ENCODE data around the gene FBLN5.
"Not testable (repeated sequence)": the region's sequence is repeated elsewhere in the genome, so short reads cannot be mapped to it uniquely, and the experiment has no call there.

Gene FBLN5

DNA sequence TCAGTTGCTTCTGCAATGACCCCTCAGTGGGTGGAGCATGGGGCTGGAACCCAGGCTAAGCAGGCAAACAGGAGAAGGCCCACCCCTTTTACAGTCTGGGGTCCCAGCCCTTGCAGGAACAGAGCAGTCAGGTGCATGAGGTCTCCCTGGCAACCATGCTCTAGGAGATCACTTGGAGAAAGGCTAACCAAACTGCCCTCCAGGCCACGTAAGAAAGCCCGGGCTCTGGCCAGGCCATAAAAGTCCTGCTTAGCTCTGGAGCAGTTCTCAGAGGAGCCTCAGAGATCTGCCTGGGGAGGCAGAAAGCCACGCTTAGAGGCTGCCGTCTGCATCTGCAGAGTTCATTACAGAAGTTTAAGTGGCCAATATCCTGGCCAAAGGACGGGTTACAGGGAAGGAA lies 65.1 kb downstream of the FBLN5 start:
- DNase-seq = no peak

DNA sequence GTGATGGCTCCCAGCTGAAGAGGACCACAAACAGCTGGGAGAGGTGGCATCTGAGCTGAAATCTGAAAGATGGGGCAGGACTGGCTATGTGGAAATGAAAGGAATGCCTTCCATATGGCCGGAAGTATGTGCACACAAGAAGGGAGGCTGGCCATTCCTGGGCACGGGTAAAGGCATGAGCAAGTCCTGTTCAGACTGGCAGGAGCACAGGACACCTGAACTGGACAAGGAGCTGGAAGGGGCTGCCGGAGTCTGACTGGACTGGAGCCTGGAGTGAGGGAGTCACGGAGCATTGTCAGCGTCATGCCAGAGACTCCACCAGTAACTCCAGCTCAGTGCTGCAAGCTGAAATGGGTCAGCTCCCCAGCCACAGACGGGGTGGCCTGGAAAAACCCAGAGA lies 68.3 kb downstream of the FBLN5 start:
- DNase-seq = no peak

DNA sequence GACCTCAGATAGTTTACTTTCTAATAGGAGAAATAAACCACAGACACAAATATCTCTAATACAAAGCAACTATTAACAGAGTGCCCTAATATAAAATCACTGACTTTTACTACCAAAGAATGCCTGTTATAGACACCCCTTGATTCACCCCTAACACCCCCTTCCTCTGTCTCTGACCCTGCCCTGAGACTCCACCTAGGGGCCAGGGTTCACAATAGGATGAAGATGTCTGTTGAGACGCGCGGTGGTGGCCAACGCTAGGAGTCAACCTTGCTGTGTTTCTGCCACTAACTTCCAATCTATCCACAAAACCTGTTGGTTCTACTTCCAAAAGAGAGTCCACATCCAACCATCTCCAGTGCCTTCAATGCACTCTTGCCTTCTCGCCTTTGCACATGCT lies 69.2 kb downstream of the FBLN5 start:
- DNase-seq = no peak

DNA sequence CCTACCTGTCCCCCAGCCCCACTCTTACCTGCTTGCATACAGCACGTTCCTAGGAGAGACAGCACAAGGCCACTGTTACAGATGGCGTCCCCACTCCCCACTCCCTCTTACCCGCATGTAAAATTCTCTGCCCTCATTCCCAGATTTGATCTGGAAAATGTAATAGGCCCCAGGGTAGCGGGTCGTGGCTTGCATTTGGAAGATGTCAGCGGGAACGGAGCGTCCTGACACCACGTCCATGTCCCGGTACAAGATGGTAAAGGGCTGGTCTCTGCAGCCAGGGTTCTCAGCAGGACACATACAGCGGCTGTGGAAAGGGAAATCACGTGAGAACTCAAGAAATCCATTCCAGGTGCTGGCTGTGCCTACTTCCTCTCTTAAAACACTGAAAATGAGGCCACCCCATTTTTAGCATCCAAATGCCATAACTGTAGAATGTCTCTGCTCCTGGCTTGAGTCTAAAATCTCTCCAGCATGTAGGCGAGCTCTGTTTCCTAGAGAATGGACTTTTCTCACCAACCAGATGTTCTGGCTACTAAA lies 70.0 kb downstream of the FBLN5 start:
- no peak for DNase-seq

DNA sequence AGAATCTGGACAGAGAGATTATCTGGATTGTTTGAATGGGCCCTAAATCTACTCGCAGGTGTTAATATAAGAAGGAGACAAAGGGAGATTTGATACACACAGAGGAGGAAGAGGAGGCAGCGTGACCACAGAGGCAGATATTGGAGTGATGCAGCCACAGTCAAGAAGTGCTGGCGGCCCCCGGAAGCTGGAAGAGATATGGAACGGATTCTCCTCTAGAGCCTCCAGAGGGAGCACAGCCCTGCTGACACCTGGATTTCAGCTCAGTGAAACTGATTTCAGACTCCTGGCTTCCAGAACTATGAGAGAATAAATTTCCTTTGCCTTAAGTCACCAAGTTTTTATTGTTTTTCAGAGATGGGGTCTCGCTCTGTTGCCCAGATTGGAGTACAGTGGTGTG lies 71.0 kb downstream of the FBLN5 start:
- no peak for DNase-seq

DNA sequence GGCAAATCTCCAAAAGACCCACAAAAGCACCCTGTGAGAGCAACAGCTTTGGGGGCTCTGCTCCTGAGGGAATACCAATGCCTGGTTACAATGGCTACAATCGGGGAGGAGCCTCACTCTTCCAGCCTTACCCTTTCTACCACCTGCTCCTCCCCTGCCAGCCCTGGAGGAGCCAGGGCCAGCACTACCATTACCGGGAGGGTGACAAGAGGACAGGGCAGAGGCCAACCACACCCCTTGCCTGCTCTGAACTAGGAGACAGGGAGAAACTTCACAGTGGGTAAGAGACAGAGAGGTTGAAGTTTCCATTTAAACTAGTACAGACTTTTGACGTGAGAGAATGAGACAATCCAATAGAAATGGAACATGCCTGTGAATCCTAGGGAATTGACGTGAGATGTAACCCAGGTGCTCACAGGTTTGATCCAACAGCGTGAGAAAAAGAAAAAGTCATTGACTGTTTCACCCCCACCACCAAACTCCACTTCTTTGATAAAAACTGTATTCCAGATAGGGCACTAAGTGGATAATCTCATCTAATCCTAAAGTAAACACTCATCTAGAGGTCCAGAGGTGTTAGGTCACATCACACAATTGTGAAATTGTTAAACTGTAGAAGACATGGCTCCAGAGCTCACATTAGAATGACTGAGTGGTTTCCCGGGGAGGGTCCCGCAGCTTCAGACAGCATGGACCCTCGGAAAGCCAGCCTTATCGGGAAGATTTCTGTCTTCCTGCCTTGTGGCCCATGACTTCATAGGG lies 71.8 kb downstream of the FBLN5 start:
- DNase-seq = no peak

DNA sequence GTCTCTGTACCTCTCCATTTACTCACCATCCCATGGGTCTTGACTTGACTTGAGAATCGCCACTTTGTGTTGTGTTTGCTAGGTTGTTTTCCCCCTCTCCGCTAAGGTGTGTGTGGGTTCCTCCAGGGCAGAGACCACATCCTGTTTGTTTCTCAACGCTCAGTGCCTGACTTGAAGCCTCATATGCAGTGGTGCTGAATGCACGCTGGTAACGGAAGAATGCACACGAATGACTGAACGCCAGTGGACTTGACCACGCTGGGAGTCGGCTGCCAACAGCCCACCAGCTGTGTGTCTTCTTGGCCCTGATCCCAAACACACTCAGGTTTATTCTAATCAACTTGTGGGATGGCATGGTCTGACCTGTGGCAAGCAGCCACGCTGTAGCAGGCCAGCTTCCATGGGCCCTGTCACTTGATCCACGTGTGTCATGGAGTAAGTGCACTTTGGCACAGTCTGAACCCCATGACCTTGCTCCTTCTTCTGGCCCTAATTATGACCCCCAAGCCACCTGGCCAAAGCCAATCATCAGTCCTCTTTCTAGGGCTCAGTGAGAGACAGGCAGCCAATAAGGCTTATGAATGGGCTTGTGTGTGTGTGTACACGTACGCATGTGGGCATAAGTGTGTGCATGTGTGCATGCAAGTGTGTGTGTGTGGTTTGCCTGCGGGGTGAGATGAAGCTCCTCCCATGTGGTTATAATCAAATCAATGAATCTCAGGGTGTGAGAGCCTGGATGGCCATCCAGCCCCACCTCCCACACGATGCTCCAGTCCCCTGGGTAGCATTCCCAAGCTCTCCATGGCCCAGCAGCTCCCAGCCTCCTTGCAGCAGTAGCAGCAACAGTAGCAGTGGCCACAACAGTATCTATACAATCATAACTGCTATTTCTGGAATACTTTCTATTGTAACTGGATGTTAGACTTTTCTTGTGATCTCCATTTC lies 73.8 kb downstream of the FBLN5 start:
- DNase-seq = no peak

DNA sequence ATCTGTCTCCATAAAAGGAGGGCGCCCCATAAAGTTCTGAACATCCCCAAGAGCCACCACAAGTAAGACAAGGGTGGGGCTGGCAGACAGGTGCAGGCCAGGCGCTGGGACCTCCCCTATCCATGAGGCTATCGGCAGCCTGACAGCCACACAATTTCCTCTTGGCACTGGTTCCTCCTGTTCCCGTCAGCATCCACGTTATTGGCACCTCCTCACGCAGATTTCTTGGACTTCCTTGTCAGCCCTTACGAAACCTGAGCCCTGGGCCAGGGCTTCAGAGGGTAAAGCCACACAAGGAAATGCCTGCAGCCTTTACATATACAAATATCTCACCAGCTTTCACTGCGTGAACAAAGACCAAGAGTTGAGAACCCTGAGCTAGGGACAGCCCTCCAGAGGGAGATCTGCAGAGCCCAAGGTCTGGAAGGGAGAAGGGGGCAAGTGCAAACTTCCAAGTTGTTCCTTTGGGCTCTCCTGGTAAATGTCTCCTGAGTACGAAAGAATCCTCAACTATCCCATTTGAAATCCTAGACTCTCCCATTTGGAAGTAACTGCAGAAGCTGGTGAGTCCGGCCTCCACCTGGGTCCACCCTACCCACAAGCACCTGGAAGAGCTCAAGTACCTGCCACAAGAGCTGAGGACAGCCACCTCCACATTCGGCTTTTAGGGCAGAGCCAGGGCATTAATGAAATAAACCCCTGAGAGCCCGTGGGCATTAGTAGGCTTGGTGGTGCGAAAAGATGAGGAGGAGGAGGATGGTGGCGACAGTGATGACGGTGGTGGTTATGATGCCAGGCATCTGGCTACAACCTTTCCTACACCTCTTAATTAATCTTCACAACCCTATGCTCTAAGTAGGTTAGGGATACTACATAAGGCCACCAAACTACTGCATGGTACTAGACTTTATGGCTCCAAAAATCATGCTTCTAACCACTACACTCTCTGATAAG lies 74.7 kb downstream of the FBLN5 start:
- DNase-seq = no peak

DNA sequence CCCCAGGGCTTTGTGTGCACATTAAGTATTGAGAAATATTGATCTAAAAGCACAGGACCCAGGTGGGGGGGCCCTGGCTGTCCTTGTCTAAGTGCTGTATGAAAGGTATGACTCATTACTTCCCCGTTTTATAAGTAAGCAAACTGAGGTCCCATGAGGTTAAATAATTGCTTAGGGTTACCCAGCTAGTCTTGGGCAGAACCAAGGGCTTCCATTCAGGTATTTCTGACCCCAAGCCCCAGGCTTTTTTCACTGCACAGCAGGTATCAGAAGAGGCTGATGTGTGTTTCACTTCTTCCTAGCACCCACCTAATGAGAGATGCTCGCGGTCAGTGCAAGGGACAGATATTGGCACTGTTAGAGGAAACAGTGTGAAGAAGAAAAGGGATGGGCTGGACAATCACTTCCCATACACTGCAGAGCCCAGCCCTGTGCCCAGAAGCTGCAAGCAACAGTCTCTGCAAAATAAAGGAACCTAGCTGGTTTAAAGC lies 75.4 kb downstream of the FBLN5 start:
- no peak for DNase-seq

DNA sequence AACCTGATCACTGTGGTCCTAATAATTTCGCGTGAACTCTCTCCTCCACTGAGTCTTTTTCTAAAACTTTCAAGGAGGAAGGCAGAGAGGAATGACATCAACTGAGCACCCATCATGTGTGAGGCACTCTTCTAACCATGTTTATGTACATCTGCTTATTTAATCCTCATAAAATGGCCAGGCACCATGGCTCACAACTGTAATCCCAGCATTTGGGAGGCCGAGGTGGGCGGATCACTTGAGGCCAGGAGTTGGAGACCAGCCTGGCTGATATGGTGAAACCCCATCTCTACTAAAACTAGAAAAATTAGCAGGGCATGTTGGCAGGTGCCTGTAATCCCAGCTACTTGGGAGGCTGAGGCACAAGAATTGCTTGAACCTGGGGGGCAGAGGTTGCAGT lies 76.1 kb downstream of the FBLN5 start:
- DNase-seq = not testable (repeated sequence)

DNA sequence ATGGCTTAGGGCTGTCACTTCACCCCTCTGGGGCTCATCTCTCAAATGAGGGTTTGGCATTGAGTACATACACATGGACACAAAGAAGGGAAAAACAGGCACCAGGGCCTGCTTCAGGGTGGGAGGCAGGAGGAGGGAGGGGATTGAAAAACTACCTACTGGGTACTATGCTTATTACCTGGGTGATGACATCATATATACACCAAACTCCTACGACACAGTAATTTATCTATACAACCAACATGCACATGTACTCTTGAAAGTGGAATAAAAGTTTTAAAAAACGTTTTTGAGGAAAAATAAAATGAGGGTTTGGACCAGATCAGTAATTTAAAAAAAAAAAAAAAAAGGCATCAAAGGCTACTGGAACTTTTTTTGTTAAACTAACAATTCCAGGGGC lies 76.6 kb downstream of the FBLN5 start:
- no peak for DNase-seq

DNA sequence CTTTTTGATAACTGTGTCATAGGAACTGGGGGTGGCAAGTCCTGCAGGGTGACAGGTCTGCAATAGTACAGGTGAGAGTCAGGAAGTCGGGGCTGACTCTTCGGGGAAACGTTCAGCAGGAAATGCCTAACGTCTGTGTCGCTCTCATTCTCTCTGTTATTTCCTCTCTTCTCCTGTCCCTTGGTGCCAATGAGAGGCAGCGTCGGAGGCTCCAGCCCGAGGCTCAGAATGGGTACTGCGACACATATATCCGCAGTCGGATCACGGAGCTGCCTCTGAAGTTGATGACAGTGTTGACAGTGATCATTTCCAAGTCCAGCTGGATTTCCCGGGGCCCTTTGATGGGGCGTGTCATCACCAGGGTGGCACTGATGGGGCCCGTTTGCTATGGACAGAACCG lies 77.5 kb downstream of the FBLN5 start:
- DNase-seq = no peak

DNA sequence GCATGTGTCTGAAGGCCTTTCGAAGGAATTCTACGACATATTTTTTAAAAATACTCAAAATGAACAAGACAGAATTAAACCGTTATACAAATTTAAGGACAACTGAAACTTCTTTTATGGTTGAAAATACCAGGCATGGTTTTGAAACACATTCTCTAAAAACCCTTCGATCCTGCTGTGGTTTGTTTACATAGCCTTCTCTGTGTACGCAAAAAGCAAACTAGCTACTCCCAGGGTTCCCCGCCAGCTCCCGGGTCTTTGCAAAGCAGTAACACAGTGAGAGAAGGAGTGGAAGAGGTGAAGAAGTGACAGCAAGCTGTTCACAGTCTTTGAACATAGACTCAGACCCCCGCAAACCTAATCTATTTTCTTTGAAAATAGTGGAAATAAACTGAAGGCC lies 77.9 kb downstream of the FBLN5 start:
- DNase-seq = no peak

DNA sequence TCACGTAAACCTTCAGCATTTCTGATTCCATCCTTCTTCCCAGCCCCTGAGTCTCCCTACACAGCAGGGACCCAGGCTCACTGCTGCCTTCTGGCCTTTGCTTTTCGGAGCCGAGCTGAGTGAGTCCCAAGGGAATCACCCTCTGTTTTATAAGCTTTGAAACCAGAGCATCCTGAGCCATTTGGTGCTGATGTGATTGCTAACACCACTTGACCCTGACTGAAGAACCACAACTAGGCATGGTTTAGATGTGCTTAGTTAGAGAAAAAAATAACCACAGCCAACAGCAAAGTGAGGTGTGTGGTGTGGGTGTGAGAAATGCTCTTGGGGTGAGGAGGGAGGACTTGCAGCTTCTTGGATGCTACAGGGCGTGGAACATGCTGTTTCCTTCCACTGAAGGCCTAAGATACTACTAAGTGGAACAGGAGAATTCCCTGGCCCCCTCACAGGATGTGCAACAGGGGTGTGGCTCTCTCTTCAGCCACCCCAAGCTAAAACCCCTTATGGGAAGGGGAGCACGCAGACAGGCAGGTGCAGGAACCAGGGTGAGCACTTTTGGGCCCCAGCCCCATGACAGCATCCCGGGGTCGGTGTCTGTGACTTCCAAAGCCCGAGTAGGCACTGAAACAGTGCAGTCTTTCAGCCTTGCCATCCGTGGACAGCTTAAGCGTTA lies 80.0 kb downstream of the FBLN5 start, which contains the start of gene TC2N:
TSS of gene TC2N (minus strand) at position 221 of the 673 bp plus-strand sequence. CDS start 53,767 bp downstream, outside the sequence.
- no peak for DNase-seq

DNA sequence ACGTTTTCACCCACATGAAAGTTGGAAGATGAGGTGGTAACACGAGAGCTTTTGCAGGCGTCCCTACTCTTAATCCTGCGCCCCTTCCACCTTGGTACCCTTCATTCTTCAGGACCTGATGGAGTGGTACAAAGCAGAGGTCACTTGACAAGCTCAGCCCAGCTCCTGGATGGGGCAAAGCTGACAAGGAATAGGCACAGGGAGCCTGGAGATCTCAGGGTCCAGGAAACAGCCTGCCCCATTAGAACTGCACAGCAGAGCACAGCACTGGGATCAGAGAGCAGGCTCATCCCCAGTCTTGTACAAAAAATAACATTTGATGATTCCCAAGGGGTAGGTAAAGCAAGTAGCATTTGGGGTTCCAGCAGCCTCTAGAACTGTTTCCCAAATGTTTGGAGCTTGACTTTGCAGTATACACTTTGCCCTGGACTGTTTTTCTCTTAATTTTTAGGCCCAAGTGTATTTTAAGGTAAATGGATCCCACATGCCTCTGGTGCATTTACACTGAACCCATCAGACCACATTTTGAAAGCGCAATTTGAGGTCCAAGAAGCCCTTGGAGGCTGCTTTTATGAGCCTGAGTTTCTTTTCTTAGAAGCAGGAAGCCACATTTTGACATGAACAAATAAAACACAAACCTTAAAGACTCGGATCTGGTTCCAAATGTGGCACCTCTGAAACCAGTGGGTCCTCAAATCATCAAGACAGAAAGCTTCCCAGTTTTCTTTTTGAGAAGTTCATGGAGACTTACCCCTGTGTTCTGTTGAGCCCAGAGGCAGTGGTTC lies 80.8 kb downstream of the FBLN5 start:
- no peak for DNase-seq

DNA sequence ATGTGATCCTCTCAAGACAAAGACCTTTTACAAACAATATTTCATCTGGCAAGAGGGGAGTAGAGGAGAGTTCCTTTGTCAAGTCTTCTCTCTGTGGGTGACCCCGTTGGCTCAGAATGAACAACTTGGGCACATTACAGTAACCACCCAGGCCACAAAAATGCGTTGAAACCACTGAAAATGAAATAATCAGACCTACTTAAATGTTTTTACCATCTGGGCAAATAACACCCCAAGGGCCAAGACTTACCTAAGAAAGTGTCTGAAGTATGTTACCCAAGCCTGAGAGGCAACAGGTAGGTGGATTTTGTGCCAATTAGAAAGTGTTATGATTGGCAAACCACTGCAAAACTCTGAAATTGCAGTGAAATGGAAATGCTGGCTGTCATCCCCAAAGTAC lies 81.4 kb downstream of the FBLN5 start:
- DNase-seq = no peak

DNA sequence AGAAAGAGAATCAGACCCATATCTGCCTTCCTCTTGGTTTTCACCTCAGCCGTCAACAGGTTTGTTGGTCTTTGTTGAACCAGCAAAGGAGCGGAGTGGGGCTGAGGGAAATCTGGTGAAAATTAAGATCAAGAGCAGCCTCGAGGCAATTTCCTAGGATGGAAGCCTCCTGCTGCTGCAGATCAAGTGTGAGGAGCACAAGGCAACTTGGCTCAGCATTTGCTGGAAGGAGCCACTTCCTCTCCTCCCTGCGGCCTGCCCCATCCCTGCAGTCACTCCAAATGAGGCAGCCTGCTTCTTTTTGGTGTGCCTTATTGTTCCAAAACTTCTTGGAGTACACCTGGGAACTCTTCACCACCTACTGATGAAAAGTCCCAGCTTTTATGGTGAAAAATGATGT lies 85.1 kb downstream of the FBLN5 start:
- no peak for DNase-seq

DNA sequence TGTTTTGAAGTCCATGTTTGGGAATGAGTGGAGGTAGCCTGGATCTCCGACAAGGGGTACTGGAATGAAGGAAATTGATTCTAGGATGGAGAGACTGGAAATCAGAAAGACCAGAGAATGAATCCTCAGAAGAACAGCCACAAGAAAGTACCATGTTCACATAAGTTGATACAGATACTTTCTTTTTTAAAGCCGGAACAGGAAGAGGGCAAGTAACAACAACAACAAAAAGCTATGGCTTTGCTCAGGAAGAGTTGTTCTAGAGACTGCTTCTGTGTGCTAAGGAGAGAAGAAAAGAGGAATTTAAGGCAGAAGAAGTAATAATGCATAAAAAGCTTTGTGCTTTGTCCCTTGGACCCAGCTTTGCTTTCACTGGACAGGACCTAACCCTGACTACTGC lies 86.4 kb downstream of the FBLN5 start:
- DNase-seq = no peak

DNA sequence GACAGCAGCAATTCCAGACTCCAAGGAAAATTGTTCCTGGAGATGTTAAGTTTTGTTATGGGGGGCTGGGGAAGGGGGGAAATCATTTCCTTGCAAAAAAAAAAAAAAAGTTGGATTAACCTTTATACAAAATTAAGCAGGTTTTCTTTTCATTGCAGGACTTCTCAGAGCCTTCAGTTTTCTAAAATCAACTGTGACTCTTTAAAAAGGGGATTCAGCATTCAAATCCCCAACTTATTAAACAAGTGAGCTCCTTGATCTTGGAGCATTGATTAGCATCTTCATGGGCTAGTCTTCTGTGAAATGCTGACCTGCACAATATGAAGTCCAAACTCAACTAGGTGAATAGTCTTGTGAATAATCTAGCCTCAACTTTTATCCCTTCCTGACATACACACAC lies 87.3 kb downstream of the FBLN5 start:
- DNase-seq = no peak

DNA sequence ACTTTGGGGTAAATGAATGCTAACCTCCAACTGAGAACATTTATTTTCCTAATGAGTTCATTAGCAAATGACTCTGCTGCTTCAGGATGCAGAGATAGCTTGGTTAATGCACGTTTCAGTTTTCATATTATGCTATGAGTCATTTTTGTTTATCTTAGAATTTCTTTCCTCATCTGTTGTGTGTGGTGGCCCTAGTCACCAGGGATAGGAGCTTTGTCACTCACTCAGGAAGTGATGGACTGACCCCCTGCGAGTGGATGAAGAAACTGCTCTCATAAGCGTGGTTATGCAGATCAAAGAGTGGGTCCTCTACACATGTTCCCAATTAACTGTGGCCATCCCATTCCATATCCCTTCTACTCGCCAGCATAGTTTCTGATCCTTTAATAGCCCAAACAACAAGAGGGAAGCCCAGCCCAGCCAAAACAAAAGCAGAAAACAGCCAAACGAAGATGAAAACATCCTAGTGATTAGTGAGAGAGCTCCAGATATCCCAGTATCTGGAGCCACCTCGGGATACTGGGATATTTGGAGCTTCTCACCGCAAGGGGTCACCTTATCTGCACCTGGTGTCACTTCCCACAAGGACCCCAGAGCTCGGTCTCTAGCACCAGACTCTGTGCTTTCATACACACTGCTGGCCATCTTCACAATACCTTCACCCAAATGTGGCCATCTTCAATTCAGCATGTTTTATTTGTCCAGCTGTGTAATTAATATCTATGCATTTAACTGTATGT lies 88.8 kb downstream of the FBLN5 start:
- no peak for DNase-seq

All from GF-D8 (cell line).